GM12892 (cell line): ENCODE data around the gene COL23A1.

Source experiments
- POLR2A ChIP-seq: IDR thresholded peaks from 2 replicates; pipeline ENCODE4 v1.6.1; 2011; ENCODE audit warnings: low read depth, low read length, control low read depth
- POLR2AphosphoS5 ChIP-seq: IDR thresholded peaks from 2 replicates; pipeline ENCODE4 v1.6.1; 2011; ENCODE audit warnings: low read depth, low read length, control low read depth
- TAF1 ChIP-seq: IDR thresholded peaks from 2 replicates; pipeline ENCODE4 v1.6.1; 2011; ENCODE audit warnings: low read depth, mild to moderate bottlenecking, control low read depth, low read length, borderline replicate concordance

- no peak for TF ChIP-seq POLR2A
- no peak for TF ChIP-seq TAF1
- TF ChIP-seq POLR2AphosphoS5, result no peak
These were observed 360.3 kb downstream of the COL23A1 start for GRCh38 chr5:178229861-178230260.
